Mesenchymal stem cell (in vitro differentiated cells and primary cell): ENCODE data around the gene F13A1.

Experiments used
- DNase-seq: peaks from one replicate; pipeline ENCODE4 v3.0.0-alpha.2; 2013
- H2AFZ ChIP-seq: one replicate; pipeline ENCODE4 v1.6.1; 2013; ENCODE audit warnings: low read depth, mild to moderate bottlenecking, control low read depth, inconsistent platforms, low read length, moderate library complexity
- H2AK5ac ChIP-seq: 2 replicates; pipeline ENCODE4 v1.6.1; 2013; ENCODE audit warnings: low read length, moderate library complexity, mild to moderate bottlenecking, inconsistent platforms; ENCODE audit not compliant: severe bottlenecking
- H2BK120ac ChIP-seq: one replicate; pipeline ENCODE4 v1.6.1; 2013; ENCODE audit warnings: low read depth, mild to moderate bottlenecking, inconsistent platforms, low read length, moderate library complexity
- H2BK12ac ChIP-seq, 2 experiments: one replicate each; pipeline ENCODE4 v1.6.1; 2013; ENCODE audit warnings: inconsistent platforms in 2 of 2, low read length in 2 of 2, mild to moderate bottlenecking in 2 of 2, moderate library complexity in 2 of 2, control low read depth in 1 of 2
- H2BK15ac ChIP-seq: one replicate; pipeline ENCODE4 v1.6.1; 2013; ENCODE audit warnings: mild to moderate bottlenecking, low read depth, inconsistent platforms; ENCODE audit not compliant: poor library complexity, severe bottlenecking
- H2BK5ac ChIP-seq: 2 replicates; pipeline ENCODE4 v1.6.1; 2013; ENCODE audit warnings: low read depth, mild to moderate bottlenecking, low read length, control low read depth, inconsistent platforms; ENCODE audit not compliant: poor library complexity, severe bottlenecking
- H3K14ac ChIP-seq, 2 experiments: one replicate each; pipeline ENCODE4 v1.6.1; 2013; ENCODE audit warnings: inconsistent platforms in 2 of 2, low read length in 2 of 2, control low read depth in 1 of 2, mild to moderate bottlenecking in 1 of 2, moderate library complexity in 1 of 2
- H3K18ac ChIP-seq, 2 experiments: one replicate each; pipeline ENCODE4 v1.6.1; 2013; ENCODE audit warnings: inconsistent platforms in 2 of 2, low read length in 2 of 2, control low read depth in 1 of 2, low read depth in 1 of 2, mild to moderate bottlenecking in 1 of 2
- H3K23ac ChIP-seq, 2 experiments: one replicate each; pipeline ENCODE4 v1.6.1; 2013; ENCODE audit warnings: inconsistent platforms in 2 of 2, low read length in 2 of 2, mild to moderate bottlenecking in 2 of 2, moderate library complexity in 2 of 2, control low read depth in 1 of 2
- H3K27ac ChIP-seq: 2 replicates; pipeline ENCODE4 v1.5.1; 2013; ENCODE audit warnings: mild to moderate bottlenecking, moderate library complexity, low read length, control low read depth, inconsistent platforms; ENCODE audit not compliant: poor library complexity, severe bottlenecking
- H3K27me3 ChIP-seq, 2 experiments: 2 replicates each; pipeline versions ENCODE4 v1.6.1 to v1.7.0; 2013; ENCODE audit warnings: low read length in 2 of 2, mild to moderate bottlenecking in 2 of 2, moderate library complexity in 2 of 2, control low read depth in 1 of 2, inconsistent platforms in 1 of 2; ENCODE audit not compliant: control insufficient read depth in 1 of 2, insufficient read depth in 1 of 2
- H3K36me3 ChIP-seq, 2 experiments: 2 replicates each; pipeline versions ENCODE4 v1.6.1 to v1.7.0; 2013; ENCODE audit warnings: low read length in 2 of 2, control low read depth in 1 of 2, inconsistent platforms in 1 of 2, low read depth in 1 of 2, mild to moderate bottlenecking in 1 of 2; ENCODE audit not compliant: insufficient read depth in 2 of 2, control insufficient read depth in 1 of 2
- H3K4ac ChIP-seq, 2 experiments: one replicate each; pipeline ENCODE4 v1.6.1; 2013; ENCODE audit warnings: inconsistent platforms in 2 of 2, low read length in 2 of 2, mild to moderate bottlenecking in 2 of 2, moderate library complexity in 2 of 2, control low read depth in 1 of 2, low read depth in 1 of 2
- H3K4me1 ChIP-seq: 2 replicates; pipeline ENCODE4 v1.6.1; 2013; ENCODE audit warnings: low read depth, low read length, control low read depth; ENCODE audit not compliant: control insufficient read depth, insufficient read depth
- H3K4me2 ChIP-seq: 2 replicates; pipeline ENCODE4 v1.6.1; 2013; ENCODE audit warnings: low read length, mild to moderate bottlenecking, inconsistent platforms; ENCODE audit not compliant: poor library complexity, severe bottlenecking
- H3K4me3 ChIP-seq, 2 experiments: 2 replicates each; pipeline versions ENCODE4 v1.5.1 to v1.7.0; 2013; ENCODE audit warnings: low read length in 2 of 2, mild to moderate bottlenecking in 2 of 2, control low read depth in 1 of 2, low read depth in 1 of 2; ENCODE audit not compliant: insufficient read depth in 1 of 2
- H3K79me1 ChIP-seq: replicated peaks from 2 replicates; pipeline ENCODE4 v1.6.1; 2013; ENCODE audit warnings: mild to moderate bottlenecking, control low read depth, low read length, inconsistent platforms; ENCODE audit not compliant: poor library complexity, severe bottlenecking
- H3K9ac ChIP-seq: 2 replicates; pipeline ENCODE4 v1.7.0; 2013; ENCODE audit warnings: mild to moderate bottlenecking, low read length, moderate library complexity
- H3K9me3 ChIP-seq: 2 replicates; pipeline ENCODE4 v1.7.0; 2013; ENCODE audit warnings: mild to moderate bottlenecking, low read length; ENCODE audit not compliant: control insufficient read depth
- H4K8ac ChIP-seq: one replicate; pipeline ENCODE4 v1.6.1; 2013; ENCODE audit warnings: inconsistent platforms, mild to moderate bottlenecking, low read length, moderate library complexity
- H4K91ac ChIP-seq: one replicate; pipeline ENCODE4 v1.6.1; 2013; ENCODE audit warnings: mild to moderate bottlenecking, low read length, inconsistent platforms
- WGBS: methylation state at CpG from one replicate; pipeline ENCODE4 v1.1.7; 2013; ENCODE audit warnings: mixed read lengths; 5-methylcytosine and 5-hydroxymethylcytosine counted together

F13A1 gene

DNA sequence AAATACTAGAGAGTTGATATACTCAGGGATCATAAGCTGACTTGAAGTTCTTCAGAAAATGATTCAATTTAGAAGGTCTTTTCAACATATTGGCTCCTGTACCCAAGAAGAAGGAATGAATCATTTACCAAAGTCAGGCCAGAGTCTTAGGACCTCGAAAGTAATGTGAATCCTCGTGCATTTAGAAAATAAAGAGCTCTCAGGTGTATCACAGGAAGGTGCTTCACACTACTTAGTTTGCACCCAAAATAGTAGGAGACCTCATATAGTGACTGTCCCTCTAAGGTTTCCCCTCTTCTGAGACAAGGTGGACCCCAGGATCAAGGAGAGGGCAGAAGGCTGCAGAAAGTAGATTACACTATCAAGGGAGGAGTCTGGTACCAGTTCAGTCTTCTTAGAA, 71.8 kb downstream of the F13A1 start:
- Histone ChIP-seq H3K27me3 (peaks cover 0 to 16% of the 10 kb centered on the region in 2 experiments), H3K4me1 (no peaks in the 10 kb centered on the region), H3K4me2 (no peak overlapping the region), H3K9me3 (no peaks in the 10 kb centered on the region), H3K23ac (no peak overlapping the region), H2BK12ac (no peak overlapping the region), H3K14ac (no peak overlapping the region), H2AK5ac (no peak overlapping the region), H2BK15ac (no peak overlapping the region), H3K18ac (no peak overlapping the region), H2BK5ac (no peak overlapping the region), H3K36me3 (no peaks in the 10 kb centered on the region), H4K8ac (no peak overlapping the region), H4K91ac (no peak overlapping the region), H2AFZ (no peak overlapping the region), H3K4ac (no peak overlapping the region), H3K79me1 (no peaks in the 10 kb centered on the region), H2BK120ac (no peak overlapping the region), H3K27ac (no peak overlapping the region), H3K4me3 (no peak overlapping the region), H3K9ac (no peak overlapping the region)
- 51% methylated on average over 2 of the region's 2 CpGs for WGBS
- no peak for DNase-seq

GRCh38 chr6:6246544-6246943, 73.9 kb downstream of the F13A1 start:
- Histone ChIP-seq H3K23ac (no peak overlapping the region), H2AFZ (no peak overlapping the region), H3K4me1 (no peaks in the 10 kb centered on the region), H3K4ac (no peak overlapping the region), H3K18ac (no peak overlapping the region), H3K79me1 (no peaks in the 10 kb centered on the region), H3K4me2 (no peak overlapping the region), H3K36me3 (no peaks in the 10 kb centered on the region), H2BK120ac (no peak overlapping the region), H3K27ac (no peak overlapping the region), H3K9ac (no peak overlapping the region), H3K4me3 (no peak overlapping the region), H2BK12ac (no peak overlapping the region), H2BK5ac (no peak overlapping the region), H2AK5ac (no peak overlapping the region), H4K91ac (no peak overlapping the region), H3K27me3 (peaks cover 0 to 24% of the 10 kb centered on the region in 2 experiments), H4K8ac (no peak overlapping the region), H3K9me3 (no peaks in the 10 kb centered on the region), H3K14ac (no peak overlapping the region), H2BK15ac (no peak overlapping the region)
- 42% methylated on average over 2 of the region's 2 CpGs for WGBS
- no peak for DNase-seq

DNA sequence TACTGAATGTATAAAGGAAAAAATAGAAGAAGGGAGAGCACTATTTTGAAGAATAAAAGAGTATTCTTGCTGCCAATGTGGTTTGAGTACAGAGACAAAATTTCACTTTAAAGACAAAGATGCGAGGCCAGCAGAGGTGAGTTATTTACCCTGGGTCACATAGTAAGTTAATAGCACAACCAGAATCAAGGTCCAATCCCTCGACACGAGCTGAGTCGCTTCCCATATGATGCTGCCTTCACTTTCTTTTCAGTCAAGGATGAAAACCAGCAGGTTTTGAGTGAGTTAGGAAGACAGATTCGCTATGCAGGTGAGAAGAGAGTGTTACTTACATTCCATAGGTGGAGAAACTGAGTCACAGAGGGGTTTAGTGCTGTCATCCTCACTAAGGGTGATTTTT, 75.8 kb downstream of the F13A1 start:
- DNase-seq, result no peak
- WGBS, result 75% methylated on average over 5 of the region's 5 CpGs
- Histone ChIP-seq H3K79me1 (no peaks in the 10 kb centered on the region), H2AFZ (no peak overlapping the region), H2BK15ac (no peak overlapping the region), H3K4ac (no peak overlapping the region), H2BK120ac (no peak overlapping the region), H4K91ac (no peak overlapping the region), H3K9me3 (no peaks in the 10 kb centered on the region), H3K36me3 (no peaks in the 10 kb centered on the region), H3K27me3 (peaks cover 0 to 28% of the 10 kb centered on the region in 2 experiments), H3K23ac (no peak overlapping the region), H2BK12ac (no peak overlapping the region), H3K27ac (no peak overlapping the region), H2BK5ac (no peak overlapping the region), H3K18ac (no peak overlapping the region), H3K4me3 (no peak overlapping the region), H3K4me2 (no peak overlapping the region), H4K8ac (no peak overlapping the region), H3K4me1 (no peaks in the 10 kb centered on the region), H3K9ac (no peak overlapping the region), H3K14ac (no peak overlapping the region), H2AK5ac (no peak overlapping the region)

- Histone ChIP-seq H2BK15ac (no peak overlapping the region), H3K4ac (no peak overlapping the region), H3K23ac (no peak overlapping the region), H3K4me3 (no peak overlapping the region), H2BK120ac (no peak overlapping the region), H2AFZ (no peak overlapping the region), H3K14ac (no peak overlapping the region), H3K4me2 (no peak overlapping the region), H4K8ac (no peak overlapping the region), H3K27ac (no peak overlapping the region), H3K9ac (no peak overlapping the region), H3K9me3 (no peaks in the 10 kb centered on the region), H2BK12ac (no peak overlapping the region), H2BK5ac (no peak overlapping the region), H3K27me3 (peaks cover 0 to 26% of the 10 kb centered on the region in 2 experiments), H3K18ac (no peak overlapping the region), H3K79me1 (no peaks in the 10 kb centered on the region), H3K36me3 (no peaks in the 10 kb centered on the region), H2AK5ac (no peak overlapping the region), H4K91ac (no peak overlapping the region), H3K4me1 (no peaks in the 10 kb centered on the region)
- no peak for DNase-seq
- WGBS, result 71% methylated on average over 7 of the region's 7 CpGs
Observed at GRCh38 chr6:6243846-6244245, 76.6 kb downstream of the F13A1 start.
